Chondrocyte (in vitro differentiated cells): ENCODE data around the gene GTF2IRD1. TPM values are rescaled to one million over a fixed set of nuclear protein-coding genes. Genes with fewer than 3 reads are reported as not detected.
"Not testable (repeated sequence)": the region's sequence is repeated elsewhere in the genome, so short reads cannot be mapped to it uniquely, and the experiment has no call there.

ENCODE experiments used
- DNase-seq: peaks from one replicate; pipeline ENCODE4 v3.0.0; 2021; ENCODE audit warnings: mixed read lengths, low spot score
- H3K27ac Mint-ChIP-seq: one replicate; pipeline ENCODE4 v1.8.0; 2021; ENCODE audit warnings: mild to moderate bottlenecking, moderate library complexity, mixed read lengths; ENCODE audit not compliant: unreplicated experiment
- H3K27me3 Mint-ChIP-seq: 2 replicates; pipeline ENCODE4 v1.8.0; 2021; ENCODE audit warnings: low read depth, mixed read lengths
- H3K36me3 Mint-ChIP-seq: 2 replicates; pipeline ENCODE4 v1.8.0; 2021; ENCODE audit warnings: low read depth, mixed read lengths
- H3K4me1 Mint-ChIP-seq: 2 replicates; pipeline ENCODE4 v1.8.0; 2021; ENCODE audit warnings: low read depth, mild to moderate bottlenecking, mixed read lengths
- H3K4me3 Mint-ChIP-seq: one replicate; pipeline ENCODE4 v1.8.0; 2021; ENCODE audit warnings: mild to moderate bottlenecking, moderate library complexity, mixed read lengths; ENCODE audit not compliant: unreplicated experiment
- H3K9me3 Mint-ChIP-seq: 2 replicates; pipeline ENCODE4 v1.8.0; 2021; ENCODE audit warnings: low read depth, mixed read lengths
- total RNA-seq: library from RNA; stranded (reverse); gene quantifications from 3 replicates; pipeline ENCODE4 v1.2.1, GENCODE V29; 2021
- TF ChIP-seq, protein P1 (sequence below): fragments of 200-600 bp; sonication (generic); IDR thresholded peaks from 2 replicates; pipeline ENCODE4 v1.5.0; 2021; ENCODE audit warnings: antibody characterized with exemption, mild to moderate bottlenecking, moderate library complexity

Gene GTF2IRD1
- total RNA-seq, 1 donor from 2014 or later: 48.5 TPM

DNA sequence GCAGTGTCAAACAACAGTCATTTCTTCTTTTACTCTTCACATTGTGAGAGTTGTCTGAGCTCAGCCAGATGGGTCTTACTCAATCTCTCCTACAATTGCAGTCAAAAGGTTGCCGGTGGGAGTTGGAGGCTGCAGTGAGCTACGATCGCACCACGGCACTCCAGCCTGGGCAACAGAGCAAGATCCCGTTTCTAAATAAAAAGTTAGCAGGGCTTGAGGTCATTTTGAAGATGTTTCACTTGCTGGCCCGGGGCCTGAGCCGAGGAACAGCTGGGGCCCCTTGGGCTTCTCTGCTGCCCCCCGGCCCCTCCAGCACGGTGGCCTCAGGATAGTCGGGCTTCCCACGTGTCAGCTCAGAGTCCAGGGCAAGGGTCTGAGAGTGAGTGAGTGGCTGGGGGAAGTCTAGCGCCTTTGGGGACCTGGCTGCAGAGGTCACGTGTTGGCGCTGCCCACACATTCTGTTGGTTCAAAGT lies 40.4 kb downstream of the GTF2IRD1 start:
- Mint-ChIP-seq H3K27me3 (no peaks in the 10 kb centered on the region), H3K36me3 (peaks cover 12% of the 10 kb centered on the region), H3K4me3 (no peak overlapping the region), H3K27ac (no peak overlapping the region), H3K4me1 (no peaks in the 10 kb centered on the region), H3K9me3 (peaks cover 7% of the 10 kb centered on the region)
- TF ChIP-seq, protein P1, sequence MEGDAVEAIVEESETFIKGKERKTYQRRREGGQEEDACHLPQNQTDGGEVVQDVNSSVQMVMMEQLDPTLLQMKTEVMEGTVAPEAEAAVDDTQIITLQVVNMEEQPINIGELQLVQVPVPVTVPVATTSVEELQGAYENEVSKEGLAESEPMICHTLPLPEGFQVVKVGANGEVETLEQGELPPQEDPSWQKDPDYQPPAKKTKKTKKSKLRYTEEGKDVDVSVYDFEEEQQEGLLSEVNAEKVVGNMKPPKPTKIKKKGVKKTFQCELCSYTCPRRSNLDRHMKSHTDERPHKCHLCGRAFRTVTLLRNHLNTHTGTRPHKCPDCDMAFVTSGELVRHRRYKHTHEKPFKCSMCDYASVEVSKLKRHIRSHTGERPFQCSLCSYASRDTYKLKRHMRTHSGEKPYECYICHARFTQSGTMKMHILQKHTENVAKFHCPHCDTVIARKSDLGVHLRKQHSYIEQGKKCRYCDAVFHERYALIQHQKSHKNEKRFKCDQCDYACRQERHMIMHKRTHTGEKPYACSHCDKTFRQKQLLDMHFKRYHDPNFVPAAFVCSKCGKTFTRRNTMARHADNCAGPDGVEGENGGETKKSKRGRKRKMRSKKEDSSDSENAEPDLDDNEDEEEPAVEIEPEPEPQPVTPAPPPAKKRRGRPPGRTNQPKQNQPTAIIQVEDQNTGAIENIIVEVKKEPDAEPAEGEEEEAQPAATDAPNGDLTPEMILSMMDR: no peak
- DNase-seq: no peak

DNA sequence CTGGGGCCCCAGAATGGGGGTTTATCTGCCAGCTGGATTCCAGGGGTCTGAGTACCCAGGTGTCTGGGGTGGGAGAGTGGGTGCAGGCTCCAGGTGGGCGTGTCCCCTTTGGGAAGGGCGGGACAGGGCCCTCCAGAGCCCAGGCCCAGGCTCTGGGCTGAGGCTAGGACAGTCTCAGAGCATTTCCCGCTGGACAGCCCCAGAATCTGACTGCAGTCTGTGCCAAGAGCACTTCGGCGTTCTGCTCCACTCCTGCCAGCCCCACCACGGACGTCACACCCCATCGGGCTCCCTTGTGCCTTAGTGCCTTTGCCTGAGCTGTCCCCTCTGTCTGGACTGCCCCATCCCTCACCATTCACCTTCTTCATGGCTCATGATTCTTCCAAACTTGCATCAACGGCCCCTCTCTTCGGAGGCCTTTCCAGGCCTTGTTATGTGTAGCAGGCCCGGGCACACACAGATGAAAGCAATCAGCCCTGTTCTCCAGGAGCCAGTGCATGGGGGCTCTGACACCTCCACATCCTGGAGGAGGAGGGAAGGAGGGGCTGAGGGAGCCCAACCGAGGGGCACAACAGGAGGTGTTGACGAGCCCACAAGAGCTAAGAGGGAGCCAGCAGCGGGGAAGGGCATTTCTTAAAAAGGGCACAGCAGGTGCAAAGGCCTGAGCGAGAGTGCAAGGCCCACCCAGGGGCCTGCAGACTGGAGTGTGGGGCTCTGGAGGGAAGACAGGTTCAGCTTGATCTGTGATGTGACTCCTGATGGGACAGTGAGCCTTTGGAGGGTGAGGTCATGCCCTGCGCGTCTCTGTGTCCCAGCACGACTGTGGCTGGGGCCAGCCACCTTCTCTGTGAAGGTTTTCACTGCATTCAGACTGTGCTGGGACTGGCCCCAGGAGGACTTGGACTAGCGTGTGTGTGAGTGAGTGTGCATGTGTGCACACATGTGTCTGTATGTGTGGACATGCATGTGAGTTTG lies 41.7 kb downstream of the GTF2IRD1 start:
- no peak overlapping the region for H3K27ac Mint-ChIP-seq
- H3K4me3 Mint-ChIP-seq: no peak overlapping the region
- TF ChIP-seq, protein P1: no peak

DNA sequence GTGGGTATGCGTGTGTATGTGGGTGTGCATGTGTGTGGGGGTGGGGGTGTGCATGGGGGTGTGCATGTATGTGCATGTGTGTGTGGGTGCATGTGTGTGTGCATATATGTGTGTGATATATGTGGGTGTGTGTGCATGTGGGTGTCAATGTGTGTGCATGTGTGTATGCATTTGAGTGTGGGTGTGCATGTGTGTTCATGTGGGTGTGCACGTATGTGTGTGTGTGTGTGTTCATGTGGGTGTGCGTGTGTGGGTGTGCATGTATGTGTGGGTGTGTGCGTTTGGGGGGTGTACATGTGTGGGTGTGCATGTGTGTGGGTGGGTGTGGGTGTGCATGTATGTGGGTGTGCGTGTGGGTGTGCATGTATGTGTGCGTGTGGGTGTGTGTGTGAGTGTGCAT lies 42.6 kb downstream of the GTF2IRD1 start:
- Mint-ChIP-seq H3K9me3 (peaks cover 7% of the 10 kb centered on the region), H3K36me3 (peaks cover 12% of the 10 kb centered on the region), H3K27ac (no peak overlapping the region), H3K4me3 (no peak overlapping the region), H3K27me3 (no peaks in the 10 kb centered on the region), H3K4me1 (peaks cover 3% of the 10 kb centered on the region)
- TF ChIP-seq, protein P1: no peak
- DNase-seq: no peak

More for the DNA sequence above, 41.7 kb downstream of the GTF2IRD1 start:
- H3K27me3 Mint-ChIP-seq: no peaks in the 10 kb centered on the region
- H3K4me1 Mint-ChIP-seq: peaks cover 2% of the 10 kb centered on the region
- DNase-seq: no peak
- peaks cover 7% of the 10 kb centered on the region for H3K9me3 Mint-ChIP-seq
- peaks cover 12% of the 10 kb centered on the region for H3K36me3 Mint-ChIP-seq

DNA sequence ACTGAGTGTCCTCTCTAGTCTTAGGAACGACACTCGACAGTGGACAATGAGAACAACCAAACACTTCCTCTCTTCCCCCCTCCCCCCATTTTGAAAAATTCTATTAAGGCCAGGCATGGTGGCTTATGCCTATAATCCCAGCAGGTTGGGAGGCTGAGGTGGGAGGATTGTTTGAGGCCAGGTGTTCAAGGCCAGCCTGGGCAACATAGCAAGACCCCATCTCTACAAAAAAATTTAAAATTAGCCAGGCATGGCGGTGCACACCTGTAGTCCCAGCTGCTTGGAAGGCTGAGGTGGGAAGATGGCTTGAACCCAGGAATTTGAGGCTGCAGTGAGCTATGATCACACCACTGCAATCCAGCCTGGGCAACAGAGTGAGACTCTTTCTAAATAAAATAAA lies 43.1 kb downstream of the GTF2IRD1 start:
- H3K36me3 Mint-ChIP-seq, H3K9me3 Mint-ChIP-seq, H3K4me1 Mint-ChIP-seq, H3K27ac Mint-ChIP-seq, H3K4me3 Mint-ChIP-seq, DNase-seq, H3K27me3 Mint-ChIP-seq: not testable (repeated sequence)

DNA sequence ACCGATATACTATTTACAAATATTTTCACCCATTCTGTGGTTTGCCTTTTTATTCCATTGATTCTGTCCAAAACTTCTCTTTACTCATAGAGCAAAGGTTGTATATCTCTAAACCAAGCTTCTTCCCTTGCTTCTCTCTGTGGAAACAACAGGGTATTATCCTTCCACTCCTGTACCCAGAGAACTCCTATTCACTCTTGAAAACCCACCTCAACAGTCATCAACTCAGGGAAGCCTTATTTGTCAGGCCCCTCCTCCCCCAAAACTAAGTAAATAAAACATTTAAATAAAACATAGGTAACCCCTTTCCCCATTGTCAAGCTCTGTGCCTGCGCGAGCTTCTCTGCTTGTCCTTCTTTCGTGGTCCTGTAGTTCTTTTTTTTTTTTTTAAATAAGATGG lies 44.6 kb downstream of the GTF2IRD1 start:
- H3K9me3 Mint-ChIP-seq: no peaks in the 10 kb centered on the region
- H3K4me1 Mint-ChIP-seq: peaks cover 5% of the 10 kb centered on the region
- TF ChIP-seq, protein P1: no peak
- DNase-seq: no peak
- no peaks in the 10 kb centered on the region for H3K36me3 Mint-ChIP-seq
- peak overlapping the region; percentile 13 for H3K27ac Mint-ChIP-seq
- no peaks in the 10 kb centered on the region for H3K27me3 Mint-ChIP-seq
- H3K4me3 Mint-ChIP-seq: no peak overlapping the region
